Nephron progenitor cell (in vitro differentiated cells): ENCODE results near the gene KLF3.

Experiments used
- DNase-seq: peaks from one replicate; pipeline ENCODE4 v3.0.0; 2021
- H3K27ac Mint-ChIP-seq: 2 replicates; pipeline ENCODE4 v1.8.0; 2021; ENCODE audit warnings: mild to moderate bottlenecking, moderate library complexity, mixed read lengths
- H3K27me3 Mint-ChIP-seq: 2 replicates; pipeline ENCODE4 v1.8.0; 2021; ENCODE audit warnings: mild to moderate bottlenecking, low read depth, mixed read lengths; ENCODE audit not compliant: poor library complexity
- H3K36me3 Mint-ChIP-seq: 2 replicates; pipeline ENCODE4 v1.8.0; 2021; ENCODE audit warnings: low read depth, mixed read lengths
- H3K4me1 Mint-ChIP-seq: 2 replicates; pipeline ENCODE4 v1.8.0; 2021; ENCODE audit warnings: mixed read lengths
- H3K4me3 Mint-ChIP-seq: 2 replicates; pipeline ENCODE4 v1.8.0; 2021; ENCODE audit warnings: mild to moderate bottlenecking, moderate library complexity, mixed read lengths
- H3K9me3 Mint-ChIP-seq: 2 replicates; pipeline ENCODE4 v1.8.0; 2021; ENCODE audit warnings: mild to moderate bottlenecking, moderate library complexity, mixed read lengths
- TF ChIP-seq, protein P1 (sequence below): fragments of 200-600 bp; sonication (generic); IDR thresholded peaks from 2 replicates; pipeline ENCODE4 v1.5.0; 2021; ENCODE audit warnings: antibody characterized with exemption

The KLF3 gene

DNA sequence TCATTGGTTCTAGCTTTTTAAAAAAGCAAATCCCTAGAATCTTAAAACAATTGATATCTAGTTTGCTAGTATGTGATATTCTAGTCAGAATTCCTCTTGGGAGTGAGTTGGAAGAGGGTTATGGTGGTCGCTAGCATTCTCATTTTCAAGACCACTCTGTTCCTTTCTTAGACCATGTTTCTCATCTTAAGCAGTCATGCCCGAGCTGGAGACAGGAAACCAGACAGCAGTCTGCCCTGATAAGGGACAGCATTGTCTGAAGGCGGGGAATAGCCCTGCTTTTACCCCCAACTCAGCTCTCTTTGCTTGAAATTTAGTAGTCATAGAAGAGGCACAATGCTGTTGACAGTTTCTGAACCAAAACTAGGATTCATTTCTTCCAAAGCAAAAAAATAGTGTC lies 5.2 kb downstream of the KLF3 start:
- no peaks in the 10 kb centered on the region for H3K9me3 Mint-ChIP-seq
- DNase-seq, result no peak
- H3K27me3 Mint-ChIP-seq, result no peaks in the 10 kb centered on the region

DNA sequence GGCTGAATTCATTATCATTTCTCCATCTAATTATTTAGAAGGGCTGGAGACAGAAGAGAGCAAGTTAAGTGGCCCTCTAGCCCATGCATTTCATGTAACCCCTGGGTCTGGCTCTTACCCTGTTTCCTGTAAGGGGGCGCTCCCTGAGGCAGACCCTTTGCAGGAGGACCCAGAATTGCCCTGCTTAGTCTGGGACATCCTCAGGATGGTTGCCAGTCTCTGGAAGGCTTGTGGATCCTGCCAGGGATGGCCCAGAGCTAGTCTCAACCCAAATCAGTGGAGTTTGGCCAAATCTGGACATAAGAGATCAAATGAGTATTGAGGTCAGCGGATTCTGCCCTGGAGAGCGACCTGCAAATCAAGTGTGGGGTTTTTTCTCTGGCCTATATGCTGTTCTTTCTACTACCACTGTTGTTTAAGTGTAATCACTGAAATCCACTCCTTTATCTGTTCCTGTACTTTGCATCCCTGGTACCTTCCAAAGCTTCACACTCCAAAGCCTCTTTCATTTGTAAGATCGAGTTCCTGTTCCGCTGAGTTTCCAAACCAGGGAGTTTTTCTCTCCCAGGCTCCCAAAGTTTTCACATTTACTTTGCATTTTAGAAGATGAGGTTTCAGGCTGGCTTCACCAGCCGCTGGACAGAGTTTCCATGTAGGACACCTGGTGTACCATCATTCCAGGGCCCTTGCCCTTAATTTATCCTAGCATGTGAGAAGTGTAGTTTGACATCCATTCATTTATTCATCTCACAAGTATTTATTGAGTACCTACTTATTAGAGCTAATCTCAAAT lies 6.3 kb downstream of the KLF3 start:
- peaks cover 4% of the 10 kb centered on the region for H3K36me3 Mint-ChIP-seq
- peaks cover 100% of the 10 kb centered on the region for H3K4me1 Mint-ChIP-seq
- H3K4me3 Mint-ChIP-seq, result peak overlapping the region; percentile 49
- TF ChIP-seq, protein P1, sequence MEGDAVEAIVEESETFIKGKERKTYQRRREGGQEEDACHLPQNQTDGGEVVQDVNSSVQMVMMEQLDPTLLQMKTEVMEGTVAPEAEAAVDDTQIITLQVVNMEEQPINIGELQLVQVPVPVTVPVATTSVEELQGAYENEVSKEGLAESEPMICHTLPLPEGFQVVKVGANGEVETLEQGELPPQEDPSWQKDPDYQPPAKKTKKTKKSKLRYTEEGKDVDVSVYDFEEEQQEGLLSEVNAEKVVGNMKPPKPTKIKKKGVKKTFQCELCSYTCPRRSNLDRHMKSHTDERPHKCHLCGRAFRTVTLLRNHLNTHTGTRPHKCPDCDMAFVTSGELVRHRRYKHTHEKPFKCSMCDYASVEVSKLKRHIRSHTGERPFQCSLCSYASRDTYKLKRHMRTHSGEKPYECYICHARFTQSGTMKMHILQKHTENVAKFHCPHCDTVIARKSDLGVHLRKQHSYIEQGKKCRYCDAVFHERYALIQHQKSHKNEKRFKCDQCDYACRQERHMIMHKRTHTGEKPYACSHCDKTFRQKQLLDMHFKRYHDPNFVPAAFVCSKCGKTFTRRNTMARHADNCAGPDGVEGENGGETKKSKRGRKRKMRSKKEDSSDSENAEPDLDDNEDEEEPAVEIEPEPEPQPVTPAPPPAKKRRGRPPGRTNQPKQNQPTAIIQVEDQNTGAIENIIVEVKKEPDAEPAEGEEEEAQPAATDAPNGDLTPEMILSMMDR, result no peak
- no peaks in the 10 kb centered on the region for H3K27me3 Mint-ChIP-seq
- H3K27ac Mint-ChIP-seq, result peak overlapping the region; percentile 85
- H3K9me3 Mint-ChIP-seq, result no peaks in the 10 kb centered on the region
- no peak for DNase-seq

More for the DNA sequence above, 5.2 kb downstream of the KLF3 start:
- H3K4me3 Mint-ChIP-seq, result peak overlapping the region; percentile 55
- no peak overlapping the region for H3K27ac Mint-ChIP-seq
- TF ChIP-seq, protein P1, result no peak
- H3K4me1 Mint-ChIP-seq, result peaks cover 93% of the 10 kb centered on the region
- H3K36me3 Mint-ChIP-seq, result peaks cover 4% of the 10 kb centered on the region

DNA sequence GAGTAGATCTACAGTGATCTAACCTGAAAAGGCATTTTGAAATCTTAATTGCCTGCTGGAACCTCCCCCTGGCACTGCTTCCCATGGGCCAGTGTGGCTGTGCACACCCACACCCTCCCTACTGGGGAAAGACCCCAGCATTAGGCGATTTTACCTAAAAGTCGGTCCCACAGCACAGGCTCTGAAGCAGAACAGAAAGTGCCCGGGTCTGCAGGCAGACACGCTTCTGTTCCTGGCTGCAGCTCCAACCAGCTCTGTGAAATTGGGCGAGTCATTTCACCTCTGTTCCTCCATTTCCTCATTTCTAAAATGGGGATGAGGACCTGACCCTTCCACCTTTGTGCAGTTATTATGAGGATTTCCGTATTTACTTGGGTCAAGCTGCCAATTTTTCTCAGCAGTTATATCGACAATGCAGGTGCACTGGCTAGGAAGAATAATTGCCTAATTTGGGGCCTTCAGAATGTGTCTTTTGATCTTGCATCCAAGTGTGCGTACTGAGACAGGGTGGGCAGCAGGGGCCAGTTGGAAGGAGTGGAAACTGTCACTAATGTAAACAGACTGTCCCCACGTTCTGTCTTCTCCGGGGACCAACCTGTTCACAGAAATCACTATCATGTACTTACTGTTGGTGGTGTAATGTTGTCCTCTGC lies 7.1 kb downstream of the KLF3 start:
- TF ChIP-seq, protein P1, result no peak
- H3K27me3 Mint-ChIP-seq, result no peaks in the 10 kb centered on the region
- H3K9me3 Mint-ChIP-seq, result no peaks in the 10 kb centered on the region
- H3K4me1 Mint-ChIP-seq, result peaks cover 100% of the 10 kb centered on the region
- H3K27ac Mint-ChIP-seq, result peak overlapping the region; percentile 85
- H3K36me3 Mint-ChIP-seq, result peaks cover 4% of the 10 kb centered on the region
- peak overlapping the region; percentile 27 for H3K4me3 Mint-ChIP-seq
- no peak for DNase-seq

DNA sequence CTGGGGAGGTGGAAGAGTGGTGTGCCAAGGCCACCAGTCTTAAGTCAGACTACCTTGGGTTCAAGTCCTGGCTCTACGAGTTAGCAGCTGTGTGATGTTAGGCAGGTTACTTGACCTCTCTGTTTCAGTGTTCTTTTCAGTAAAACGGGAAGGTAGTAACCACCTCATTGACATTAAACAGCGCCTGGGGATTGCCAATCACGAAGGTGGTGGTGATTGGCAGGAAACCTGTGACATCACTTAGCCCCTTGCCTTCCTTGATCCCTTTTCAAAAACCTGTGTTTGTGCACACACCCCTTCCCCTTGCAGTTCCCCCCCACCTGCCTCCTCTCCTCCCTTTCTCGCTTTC lies 7.6 kb downstream of the KLF3 start:
- DNase-seq, result no peak
- peaks cover 97% of the 10 kb centered on the region for H3K4me1 Mint-ChIP-seq
- no peaks in the 10 kb centered on the region for H3K9me3 Mint-ChIP-seq
- H3K27me3 Mint-ChIP-seq, result no peaks in the 10 kb centered on the region
- peaks cover 4% of the 10 kb centered on the region for H3K36me3 Mint-ChIP-seq
- H3K4me3 Mint-ChIP-seq, result peak overlapping the region; percentile 62
- TF ChIP-seq, protein P1, result no peak
- H3K27ac Mint-ChIP-seq, result peak overlapping the region; percentile 85

DNA sequence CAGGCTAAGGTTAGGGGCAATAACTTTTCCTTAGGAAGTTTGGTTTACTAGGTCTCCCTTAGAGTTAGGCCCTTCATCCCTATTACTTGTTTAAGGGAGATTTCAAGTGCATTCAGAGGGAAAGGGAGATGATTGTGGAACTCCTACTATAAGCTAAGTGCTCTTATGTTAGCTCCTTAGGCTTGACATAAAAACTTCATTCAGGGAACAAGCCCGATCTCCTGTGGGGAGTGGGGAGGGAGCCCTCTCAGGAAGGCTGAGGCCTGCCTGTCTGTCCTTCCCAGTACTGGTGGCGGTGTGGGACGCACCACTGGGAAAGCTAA lies 8.0 kb downstream of the KLF3 start:
- TF ChIP-seq, protein P1, result no peak
- Mint-ChIP-seq H3K4me3 (peak overlapping the region; percentile 62), H3K4me1 (peaks cover 92% of the 10 kb centered on the region), H3K27me3 (no peaks in the 10 kb centered on the region), H3K9me3 (no peaks in the 10 kb centered on the region), H3K27ac (peak overlapping the region; percentile 85), H3K36me3 (peaks cover 4% of the 10 kb centered on the region)
- DNase-seq, result no peak
